HuH-7.5 (cell line): ENCODE data around the gene FYCO1.
A peak's percentile ranks its signal among the peaks of the same experiment; 100 is the strongest.
"Not testable (repeated sequence)": the region's sequence is repeated elsewhere in the genome, so short reads cannot be mapped to it uniquely, and the experiment has no call there.

ENCODE experiments used
- DNase-seq: peaks from one replicate; pipeline ENCODE4 v3.0.0; 2011; ENCODE audit warnings: low spot score

Gene FYCO1

DNA sequence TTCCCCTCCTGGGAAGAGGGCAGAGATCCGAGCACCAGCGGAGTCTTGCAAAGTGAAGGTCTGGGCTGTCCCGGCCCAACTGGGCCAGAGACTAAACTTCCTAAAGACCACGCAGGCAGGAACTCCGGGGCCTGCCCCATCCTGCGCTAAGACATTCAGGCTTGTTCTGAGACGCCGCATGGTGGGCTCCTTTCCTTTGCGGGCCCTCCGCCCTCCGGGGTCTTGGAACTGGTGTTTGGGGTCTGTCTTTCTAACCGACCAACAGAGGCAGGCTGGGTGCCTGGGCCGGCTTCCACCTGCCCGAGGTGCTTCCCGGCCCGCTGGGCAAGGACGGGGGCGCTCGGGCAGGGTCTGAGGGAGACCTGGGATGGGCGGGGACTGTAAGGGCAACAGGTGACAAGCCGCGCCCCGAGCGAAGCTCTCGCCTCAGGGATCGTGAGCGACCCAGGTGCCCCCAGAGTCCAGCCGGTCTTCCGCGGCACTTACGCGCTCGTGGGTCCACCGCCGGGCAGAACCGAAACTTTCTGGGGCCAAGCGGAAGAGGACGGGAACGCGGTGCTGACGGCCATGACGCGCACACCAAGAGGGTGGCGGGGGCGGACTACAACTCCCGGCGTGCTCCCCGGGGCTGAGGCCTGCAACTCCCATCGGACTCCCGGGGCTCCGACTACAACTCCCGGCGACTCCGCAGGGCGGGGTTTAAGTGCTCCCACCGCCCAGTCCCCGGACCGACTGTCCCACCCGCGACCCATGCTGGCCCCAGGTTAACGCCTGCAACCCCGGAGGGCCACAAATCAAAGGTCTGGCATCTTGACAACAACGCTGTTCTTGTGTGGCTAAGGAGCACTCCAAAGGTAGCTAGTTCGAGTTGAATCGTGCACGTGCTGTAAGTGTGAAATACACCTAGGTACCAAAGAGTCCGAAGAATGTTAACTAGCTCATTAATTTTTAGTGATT, at the start of gene FYCO1:
Gene FYCO1, minus strand, starts transcription at position 589 of the 957 bp plus-strand sequence. CDS start 10,914 bp downstream, outside the sequence.
- peak; percentile 94 for DNase-seq

DNA sequence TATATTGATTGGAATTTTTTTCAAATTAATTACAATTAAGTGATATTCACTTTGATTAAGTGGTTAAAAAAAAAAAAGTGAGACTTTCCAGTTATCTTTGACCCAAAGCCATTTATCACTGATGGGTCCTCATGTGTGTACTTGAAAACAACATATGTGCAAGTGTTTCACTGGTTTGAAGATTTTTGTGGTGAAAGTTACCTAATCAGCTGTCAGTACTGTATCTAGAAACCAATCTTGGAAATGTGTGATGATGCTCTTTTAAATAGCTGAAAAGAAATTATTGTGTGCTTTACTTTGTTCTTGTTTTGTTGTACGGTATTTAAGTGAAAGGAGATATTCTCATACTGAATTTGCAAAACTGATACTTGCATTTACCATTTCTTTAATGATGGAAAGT, 43.3 kb upstream of the FYCO1 start:
- DNase-seq: no peak

GRCh38 chr3:46038071-46038470, 42.4 kb upstream of the FYCO1 start:
- DNase-seq: not testable (repeated sequence)

GRCh38 chr3:46036191-46036590, 40.6 kb upstream of the FYCO1 start:
- DNase-seq: no peak

DNA sequence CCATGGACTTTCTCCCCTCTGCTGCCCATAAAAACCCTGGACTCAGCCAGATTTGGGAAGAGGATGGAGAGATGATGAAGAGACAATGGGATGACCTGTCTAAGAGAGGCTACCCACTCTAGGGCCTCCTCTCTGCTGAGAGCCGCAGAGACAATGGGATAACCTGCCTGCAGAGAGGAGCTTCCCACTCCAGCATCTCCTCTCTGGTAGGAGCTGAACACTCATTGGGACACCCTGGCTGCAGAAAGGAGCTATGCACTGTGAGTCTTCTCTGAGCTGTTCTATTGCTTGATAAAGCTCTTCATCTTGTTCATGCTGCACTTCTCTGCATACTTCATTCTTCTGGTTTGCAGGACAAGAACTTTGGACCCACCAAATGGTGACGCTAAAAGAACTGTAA, 36.1 kb upstream of the FYCO1 start:
- no peak for DNase-seq

DNA sequence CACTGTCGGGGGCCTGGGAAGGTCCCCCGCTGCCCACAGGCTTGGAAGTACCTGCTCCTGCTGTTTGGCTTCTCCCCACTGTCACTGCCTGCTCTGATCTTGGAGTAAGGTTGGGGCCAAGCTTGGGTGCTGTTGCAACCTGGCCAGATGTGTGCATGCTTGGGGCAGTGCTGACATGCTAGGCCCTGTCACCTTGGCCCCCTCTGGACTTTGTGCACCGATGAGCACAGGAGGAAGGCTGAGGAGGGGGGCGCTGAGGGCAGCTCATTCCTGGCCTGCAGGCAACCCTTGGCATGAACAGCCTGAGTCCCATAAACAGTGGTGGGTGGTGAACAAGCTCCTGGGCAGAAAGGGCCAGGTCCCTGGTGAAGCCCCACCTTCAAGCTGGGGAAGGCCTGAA, 35.6 kb upstream of the FYCO1 start:
- no peak for DNase-seq

DNA sequence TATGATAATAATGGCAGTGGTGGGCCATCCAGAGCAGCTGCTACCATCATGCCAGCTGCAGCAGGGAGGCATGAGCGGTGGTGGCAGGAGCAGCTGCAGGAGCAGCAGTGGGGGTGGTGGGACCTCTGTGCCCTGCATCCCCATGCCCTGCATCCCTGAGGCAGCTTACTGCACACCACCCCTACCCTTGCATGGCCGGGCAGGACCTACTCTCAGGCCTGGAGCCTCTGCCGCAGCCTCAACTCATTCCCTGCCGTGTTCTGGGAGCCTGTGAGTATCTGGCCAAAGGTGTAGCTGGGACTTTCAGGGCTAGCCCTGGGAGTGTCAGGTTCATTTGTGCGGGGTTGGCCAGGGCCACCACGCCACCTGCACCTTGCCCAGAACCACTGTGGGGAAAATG, 35.0 kb upstream of the FYCO1 start:
- DNase-seq: no peak

DNA sequence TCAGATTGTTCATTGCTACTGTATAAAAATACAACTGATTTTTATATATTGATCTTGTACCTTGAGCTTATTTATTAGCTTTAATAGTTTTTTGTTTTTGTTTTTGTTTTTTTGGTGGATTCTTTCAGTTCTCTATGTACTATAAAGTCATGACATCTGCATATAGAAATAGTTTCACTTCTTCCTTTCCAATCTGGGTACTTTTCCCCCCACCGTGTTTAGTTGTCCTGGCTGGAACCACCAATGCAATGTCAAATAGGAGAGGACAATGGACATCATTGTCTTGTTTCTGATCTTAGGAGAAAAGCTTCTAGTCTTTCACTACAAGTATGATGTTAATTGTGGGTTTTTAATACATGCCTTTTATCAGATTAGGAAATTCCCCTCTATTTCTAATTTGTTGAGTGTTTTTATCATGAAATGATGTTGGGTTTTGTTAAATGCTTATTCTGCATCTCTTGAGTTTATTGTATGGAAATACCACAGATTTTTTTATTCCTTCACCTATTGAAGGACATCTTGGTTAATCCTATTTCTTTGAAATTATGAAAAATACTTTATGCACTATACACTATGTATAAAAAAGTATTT, 34.4 kb upstream of the FYCO1 start:
- DNase-seq: no peak

GRCh38 chr3:46027736-46028397, 32.2 kb upstream of the FYCO1 start:
- DNase-seq: no peak

DNA sequence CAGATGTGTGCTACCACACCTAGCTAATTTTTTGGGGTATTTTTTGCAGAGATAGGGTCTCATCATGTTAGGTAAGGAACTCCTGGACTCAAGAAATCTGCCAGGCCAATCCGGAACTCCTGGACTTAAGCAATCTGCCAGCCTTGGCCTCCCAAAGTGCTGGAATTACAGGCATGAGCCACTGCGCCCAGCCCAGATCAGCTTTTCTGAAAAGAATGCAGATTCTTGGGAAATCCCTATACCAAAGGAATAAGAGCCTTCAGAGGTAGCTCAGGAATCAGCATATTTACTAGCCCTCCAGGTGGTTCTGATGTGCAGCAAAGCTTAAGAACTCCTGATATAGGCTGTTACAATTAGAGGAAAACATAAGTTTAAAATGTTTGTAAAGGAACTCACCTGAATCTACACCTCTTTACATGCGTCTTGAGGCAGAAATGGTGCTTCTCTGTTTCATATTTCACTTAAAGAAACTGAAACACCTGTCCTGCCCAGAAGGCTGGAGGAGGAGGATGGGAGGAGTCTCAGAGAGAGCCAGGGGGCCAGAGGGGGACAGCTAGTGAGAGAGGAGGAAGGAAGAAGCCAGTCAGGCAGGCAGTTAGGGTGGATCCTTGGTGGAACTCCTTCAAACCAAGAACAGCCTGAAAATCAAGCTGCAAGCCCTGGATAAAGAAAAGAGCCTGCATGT, 31.5 kb upstream of the FYCO1 start, which contains the start of gene XCR1:
Gene XCR1, minus strand, starts transcription at position 463 of the 685 bp plus-strand sequence. CDS start 5,536 bp downstream, outside the sequence.
- no peak for DNase-seq

- DNase-seq: no peak
Measured at GRCh38 chr3:46025139-46025538, 29.5 kb upstream of the FYCO1 start.

- no peak for DNase-seq
Measured at GRCh38 chr3:46024131-46024530, 28.5 kb upstream of the FYCO1 start.

DNA sequence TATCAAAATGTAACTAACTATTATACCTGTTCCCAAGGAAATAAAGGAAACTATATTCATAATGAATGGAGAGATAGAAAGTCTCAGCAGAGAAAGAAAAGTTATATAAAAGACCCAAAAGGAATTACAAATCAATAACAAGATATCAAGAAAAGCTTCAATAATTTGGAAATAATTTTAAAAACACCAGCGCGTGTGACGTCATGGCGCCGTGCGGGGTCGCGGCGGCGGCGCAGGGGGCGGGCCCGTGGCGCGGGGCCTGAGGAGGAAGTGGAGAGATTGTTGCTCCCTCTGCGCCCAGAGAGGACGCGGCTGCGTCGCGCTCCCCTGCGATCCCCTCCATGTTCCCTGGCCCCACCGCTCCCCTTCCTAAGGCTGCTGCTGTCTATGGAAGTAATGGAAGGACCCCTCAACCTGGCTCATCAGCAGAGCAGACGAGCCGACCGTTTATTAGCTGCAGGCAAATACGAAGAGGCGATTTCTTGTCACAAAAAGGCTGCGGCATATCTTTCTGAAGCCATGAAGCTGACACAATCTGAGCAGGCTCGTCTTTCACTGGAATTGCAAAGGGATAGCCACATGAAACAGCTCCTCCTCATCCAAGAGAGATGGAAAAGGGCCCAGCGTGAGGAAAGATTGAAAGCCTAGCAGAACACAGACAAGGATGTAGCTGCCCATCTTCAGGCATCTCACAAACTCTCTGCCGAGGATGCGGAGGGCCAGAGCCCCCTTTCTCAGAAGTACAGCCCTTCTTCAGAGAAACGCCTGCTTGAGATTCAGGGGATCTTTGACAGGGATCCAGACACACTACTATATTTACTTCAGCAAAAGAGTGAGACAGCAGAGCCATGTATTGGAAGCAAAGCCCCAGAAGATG, 27.5 kb upstream of the FYCO1 start:
- DNase-seq: no peak

DNA sequence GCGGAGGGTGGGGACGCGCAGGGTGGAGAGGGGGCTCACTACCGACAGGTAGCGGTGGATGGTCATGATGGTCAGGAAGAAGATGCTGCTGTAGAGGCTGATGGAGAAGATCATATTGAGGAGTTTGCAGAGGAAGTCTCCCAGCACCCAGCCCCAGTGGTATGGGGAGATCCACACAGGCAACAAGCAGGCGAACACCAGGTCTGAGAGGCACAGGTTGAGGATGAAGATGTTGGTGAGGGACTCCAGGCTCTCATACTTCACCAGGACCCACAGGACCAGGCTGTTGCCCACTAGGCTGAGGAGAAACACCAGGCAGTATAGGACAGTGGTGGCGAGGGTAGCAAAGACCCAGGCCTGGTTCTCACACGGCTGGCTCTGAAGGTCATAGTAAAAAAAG, 25.9 kb upstream of the FYCO1 start:
- no peak for DNase-seq

GRCh38 chr3:46020766-46021510, 25.3 kb upstream of the FYCO1 start:
- no peak for DNase-seq

- no peak for DNase-seq
Measured at GRCh38 chr3:46019707-46020106, 24.1 kb upstream of the FYCO1 start.

DNA sequence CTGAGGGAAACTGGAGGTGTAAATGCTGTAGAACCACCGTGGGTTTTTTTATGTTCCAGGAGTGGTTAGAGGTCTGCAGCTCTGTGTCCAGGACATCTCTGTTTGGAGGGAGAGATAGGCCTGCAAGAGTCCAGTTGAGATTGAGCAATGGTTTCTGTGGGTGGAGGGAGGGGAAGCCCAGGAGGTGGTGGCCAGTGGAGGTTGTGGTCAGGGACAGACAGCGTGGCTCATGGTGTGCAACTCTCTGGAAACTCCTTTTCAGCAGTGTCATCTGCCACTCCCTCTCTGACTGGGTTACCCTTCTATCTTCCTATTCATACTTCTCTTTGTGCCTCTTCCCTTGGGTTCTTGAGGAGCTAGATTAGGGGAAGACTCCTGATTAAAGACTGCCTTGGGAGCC, 22.1 kb upstream of the FYCO1 start:
- DNase-seq: no peak

GRCh38 chr3:46013316-46014094, 17.9 kb upstream of the FYCO1 start:
- DNase-seq: no peak

GRCh38 chr3:46012246-46012645, 16.6 kb upstream of the FYCO1 start:
- no peak for DNase-seq
